BE2C (cell line): ENCODE data around the gene LGALS3.

Experiments
- DNase-seq: peaks from one replicate; pipeline ENCODE4 v3.0.0-alpha.2; 2020
- H3K27me3 ChIP-seq: fragments of 250-450 bp; sonication (Bioruptor Pico); 2 replicates; pipeline ENCODE4 v1.5.1; 2020; ENCODE audit warnings: mild to moderate bottlenecking
- H3K36me3 ChIP-seq: fragments of 250-450 bp; sonication (Bioruptor Pico); 2 replicates; pipeline ENCODE4 v1.5.1; 2020; ENCODE audit warnings: mild to moderate bottlenecking
- H3K4me1 ChIP-seq: fragments of 250-450 bp; sonication (Bioruptor Pico); 2 replicates; pipeline ENCODE4 v1.5.1; 2020
- H3K4me3 ChIP-seq: 2 replicates; pipeline ENCODE4 v1.5.1; 2011; ENCODE audit warnings: low read depth, low read length
- H3K9me3 ChIP-seq: fragments of 250-450 bp; sonication (Bioruptor Pico); 2 replicates; pipeline ENCODE4 v1.5.1; 2020
- TF ChIP-seq, protein P1 (sequence below): IDR thresholded peaks from 2 replicates; pipeline ENCODE4 v1.5.1; 2012; ENCODE audit warnings: mild to moderate bottlenecking, low read depth, low read length

The LGALS3 gene

GRCh38 chr14:55139696-55140509 lies 10.9 kb downstream of the LGALS3 start:
- no peak for DNase-seq
- Histone ChIP-seq H3K4me1 (no peaks in the 10 kb centered on the region), H3K4me3 (no peak overlapping the region), H3K36me3 (peaks cover 3% of the 10 kb centered on the region; the same call in 1 of the 2 replicates), H3K27me3 (no peaks in the 10 kb centered on the region), H3K9me3 (no peaks in the 10 kb centered on the region)
- TF ChIP-seq, protein P1, sequence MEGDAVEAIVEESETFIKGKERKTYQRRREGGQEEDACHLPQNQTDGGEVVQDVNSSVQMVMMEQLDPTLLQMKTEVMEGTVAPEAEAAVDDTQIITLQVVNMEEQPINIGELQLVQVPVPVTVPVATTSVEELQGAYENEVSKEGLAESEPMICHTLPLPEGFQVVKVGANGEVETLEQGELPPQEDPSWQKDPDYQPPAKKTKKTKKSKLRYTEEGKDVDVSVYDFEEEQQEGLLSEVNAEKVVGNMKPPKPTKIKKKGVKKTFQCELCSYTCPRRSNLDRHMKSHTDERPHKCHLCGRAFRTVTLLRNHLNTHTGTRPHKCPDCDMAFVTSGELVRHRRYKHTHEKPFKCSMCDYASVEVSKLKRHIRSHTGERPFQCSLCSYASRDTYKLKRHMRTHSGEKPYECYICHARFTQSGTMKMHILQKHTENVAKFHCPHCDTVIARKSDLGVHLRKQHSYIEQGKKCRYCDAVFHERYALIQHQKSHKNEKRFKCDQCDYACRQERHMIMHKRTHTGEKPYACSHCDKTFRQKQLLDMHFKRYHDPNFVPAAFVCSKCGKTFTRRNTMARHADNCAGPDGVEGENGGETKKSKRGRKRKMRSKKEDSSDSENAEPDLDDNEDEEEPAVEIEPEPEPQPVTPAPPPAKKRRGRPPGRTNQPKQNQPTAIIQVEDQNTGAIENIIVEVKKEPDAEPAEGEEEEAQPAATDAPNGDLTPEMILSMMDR, result no peak

DNA sequence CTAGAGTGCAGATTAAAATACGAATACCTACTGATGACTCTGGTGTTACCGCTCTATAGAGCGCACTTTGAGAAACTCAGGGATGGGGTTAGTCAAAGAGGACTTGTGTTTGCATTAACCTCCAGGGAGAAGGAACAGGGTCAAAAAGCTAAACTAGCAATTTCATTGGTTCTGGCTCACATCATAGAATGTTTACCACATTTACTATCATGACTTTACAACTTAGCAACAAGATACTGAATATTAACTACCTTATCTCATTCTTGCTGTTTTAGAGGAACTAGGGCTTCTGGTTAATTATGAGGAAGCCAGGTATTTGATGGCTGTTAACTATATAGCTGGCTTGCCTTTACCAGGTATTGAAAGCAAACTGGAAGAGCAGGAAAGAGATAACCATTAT lies 12.8 kb downstream of the LGALS3 start:
- H3K4me1 ChIP-seq, result no peaks in the 10 kb centered on the region
- H3K9me3 ChIP-seq, result no peaks in the 10 kb centered on the region
- no peak for DNase-seq
- H3K27me3 ChIP-seq, result no peaks in the 10 kb centered on the region
- TF ChIP-seq, protein P1, result no peak
- peaks cover 9% of the 10 kb centered on the region for H3K36me3 ChIP-seq
- no peak overlapping the region for H3K4me3 ChIP-seq

DNA sequence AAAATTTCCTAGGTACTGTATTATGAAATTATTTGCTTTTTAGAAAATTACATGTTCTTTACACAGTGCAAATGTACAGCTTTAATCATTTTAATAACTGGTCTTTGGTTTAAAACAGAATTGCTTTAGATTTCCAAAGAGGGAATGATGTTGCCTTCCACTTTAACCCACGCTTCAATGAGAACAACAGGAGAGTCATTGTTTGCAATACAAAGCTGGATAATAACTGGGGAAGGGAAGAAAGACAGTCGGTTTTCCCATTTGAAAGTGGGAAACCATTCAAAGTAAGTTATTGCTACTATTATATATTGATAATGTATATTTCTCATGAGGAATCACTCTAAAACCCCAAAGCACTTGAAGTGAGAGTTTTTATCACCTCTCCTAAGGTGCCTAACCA lies 13.4 kb downstream of the LGALS3 start:
- no peak for DNase-seq
- TF ChIP-seq, protein P1, result no peak
- Histone ChIP-seq H3K27me3 (no peaks in the 10 kb centered on the region), H3K9me3 (no peaks in the 10 kb centered on the region), H3K36me3 (peaks cover 12% of the 10 kb centered on the region), H3K4me3 (no peak overlapping the region), H3K4me1 (no peaks in the 10 kb centered on the region)

DNA sequence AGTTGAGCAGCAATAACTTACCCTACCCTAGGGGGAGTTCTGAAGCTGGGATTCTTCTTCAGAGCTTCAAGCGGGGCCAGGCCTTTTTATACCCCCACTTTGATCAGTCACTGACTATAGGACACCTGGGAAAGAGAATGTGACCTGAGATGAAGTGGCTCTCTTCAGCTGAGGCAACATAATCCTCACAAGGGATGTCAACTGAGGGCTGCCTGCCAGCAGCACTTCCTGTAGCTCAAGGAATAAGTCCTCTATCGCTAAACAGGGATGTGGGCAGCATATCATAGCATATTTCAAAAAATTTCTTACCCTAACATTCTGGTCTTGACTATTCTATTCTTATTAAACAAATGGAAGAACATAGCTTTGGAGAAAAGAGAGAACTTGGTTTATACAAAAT lies 17.4 kb downstream of the LGALS3 start:
- Histone ChIP-seq H3K4me3 (no peak overlapping the region), H3K9me3 (no peaks in the 10 kb centered on the region), H3K4me1 (no peaks in the 10 kb centered on the region), H3K36me3 (peaks cover 32% of the 10 kb centered on the region), H3K27me3 (no peaks in the 10 kb centered on the region)
- DNase-seq, result no peak
- TF ChIP-seq, protein P1, result no peak

DNA sequence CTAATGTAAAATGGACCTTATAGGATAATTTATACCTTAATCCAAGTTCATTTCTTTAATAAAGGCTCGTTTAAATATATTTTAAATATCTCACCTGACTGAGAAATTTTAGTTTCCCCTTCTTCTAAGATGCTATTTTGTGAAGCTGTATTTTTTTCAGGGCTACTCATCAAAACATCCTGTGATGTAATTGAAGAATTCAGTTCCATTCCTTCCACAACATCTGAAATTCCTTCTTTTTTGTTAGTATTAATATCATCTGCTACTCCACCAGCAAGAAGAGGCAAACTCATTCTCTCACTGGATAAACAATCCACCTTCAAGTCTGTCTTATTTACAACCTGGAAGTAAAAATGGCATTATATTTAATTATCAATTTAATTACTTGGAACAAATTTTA lies 22.5 kb downstream of the LGALS3 start:
- DNase-seq, result no peak
- Histone ChIP-seq H3K27me3 (no peaks in the 10 kb centered on the region), H3K4me3 (no peak overlapping the region), H3K4me1 (no peaks in the 10 kb centered on the region), H3K9me3 (no peaks in the 10 kb centered on the region), H3K36me3 (peaks cover 65% of the 10 kb centered on the region)
- TF ChIP-seq, protein P1, result no peak

GRCh38 chr14:55152052-55152753 lies 23.2 kb downstream of the LGALS3 start:
- no peak for DNase-seq
- no peaks in the 10 kb centered on the region for H3K9me3 ChIP-seq
- no peaks in the 10 kb centered on the region for H3K27me3 ChIP-seq
- H3K36me3 ChIP-seq, result peaks cover 69% of the 10 kb centered on the region
- TF ChIP-seq, protein P1, result no peak
- no peaks in the 10 kb centered on the region for H3K4me1 ChIP-seq
- H3K4me3 ChIP-seq, result no peak overlapping the region
